A673 (cell line): ENCODE results near the gene NRGN.

Experiments
- EZH2 ChIP-seq: fragments of 200-600 bp; sonication (generic); IDR thresholded peaks from 2 replicates; pipeline ENCODE4 v1.6.1; 2017; ENCODE audit warnings: borderline replicate concordance, low read depth, mild to moderate bottlenecking, mixed read lengths, antibody characterized with exemption, low read length; ENCODE audit not compliant: poor library complexity, severe bottlenecking
- TF ChIP-seq, protein P1 (sequence below): fragments of 300-800, 200-600 bp; sonication (generic); conservative IDR thresholded peaks from 2 replicates; pipeline ENCODE4 v1.5.1; 2017; ENCODE audit warnings: low read depth, mild to moderate bottlenecking, antibody characterized with exemption, low read length, moderate library complexity, mixed read lengths

DNA sequence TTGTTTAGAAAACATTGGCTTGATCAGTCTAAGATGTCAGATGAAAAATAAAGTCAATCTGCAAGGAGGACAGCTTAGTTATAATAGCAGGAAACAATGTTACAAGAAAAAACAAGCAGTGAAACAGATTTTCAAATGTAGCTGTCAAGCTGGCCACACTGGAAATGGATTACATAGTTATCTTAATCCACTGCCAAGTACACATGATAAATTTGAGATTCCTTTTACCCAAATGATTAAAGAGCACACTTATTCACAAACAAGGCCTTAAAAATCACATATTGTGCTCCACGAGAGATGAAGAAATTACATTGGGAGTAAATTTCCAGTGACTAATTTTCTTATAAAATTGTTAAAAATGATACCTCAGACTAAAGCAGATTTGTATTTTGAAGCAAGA, 39.8 kb downstream of the NRGN start:
- TF ChIP-seq, protein P1, sequence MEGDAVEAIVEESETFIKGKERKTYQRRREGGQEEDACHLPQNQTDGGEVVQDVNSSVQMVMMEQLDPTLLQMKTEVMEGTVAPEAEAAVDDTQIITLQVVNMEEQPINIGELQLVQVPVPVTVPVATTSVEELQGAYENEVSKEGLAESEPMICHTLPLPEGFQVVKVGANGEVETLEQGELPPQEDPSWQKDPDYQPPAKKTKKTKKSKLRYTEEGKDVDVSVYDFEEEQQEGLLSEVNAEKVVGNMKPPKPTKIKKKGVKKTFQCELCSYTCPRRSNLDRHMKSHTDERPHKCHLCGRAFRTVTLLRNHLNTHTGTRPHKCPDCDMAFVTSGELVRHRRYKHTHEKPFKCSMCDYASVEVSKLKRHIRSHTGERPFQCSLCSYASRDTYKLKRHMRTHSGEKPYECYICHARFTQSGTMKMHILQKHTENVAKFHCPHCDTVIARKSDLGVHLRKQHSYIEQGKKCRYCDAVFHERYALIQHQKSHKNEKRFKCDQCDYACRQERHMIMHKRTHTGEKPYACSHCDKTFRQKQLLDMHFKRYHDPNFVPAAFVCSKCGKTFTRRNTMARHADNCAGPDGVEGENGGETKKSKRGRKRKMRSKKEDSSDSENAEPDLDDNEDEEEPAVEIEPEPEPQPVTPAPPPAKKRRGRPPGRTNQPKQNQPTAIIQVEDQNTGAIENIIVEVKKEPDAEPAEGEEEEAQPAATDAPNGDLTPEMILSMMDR: no peak
- no peak for TF ChIP-seq EZH2
